Activated naive CD4-positive, alpha-beta T cell treated with anti-CD3 and anti-CD28 coated beads, Interleukin-2, amount 50 U/mL, for 16 hours (primary cell): ENCODE measurements around the gene GABBR2.
"Not testable (repeated sequence)": the region's sequence is repeated elsewhere in the genome, so short reads cannot be mapped to it uniquely, and the experiment has no call there.

Source experiments
- DNase-seq: peaks from one replicate; pipeline ENCODE4 v3.0.0-alpha.2; 2020

GABBR2 gene

DNA sequence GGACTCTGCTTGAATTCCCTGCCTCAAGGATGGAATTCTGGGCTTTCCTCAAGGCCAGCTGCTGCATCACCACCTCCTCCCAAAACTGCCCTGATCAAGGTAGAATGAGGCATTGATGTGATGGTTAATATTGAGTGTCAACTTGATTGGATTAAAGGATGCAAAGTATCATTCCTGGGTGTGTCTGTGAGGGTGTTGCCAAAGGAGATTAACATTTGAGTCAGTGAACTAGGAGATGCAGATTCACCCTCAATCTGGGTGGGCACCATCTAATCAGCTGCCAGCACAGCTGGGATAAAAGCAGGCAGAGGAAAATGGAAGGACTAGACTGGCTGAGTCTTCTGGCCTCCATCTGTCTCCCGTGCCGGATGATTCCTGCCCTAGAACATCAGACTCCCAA is 23.9 kb downstream of the GABBR2 start:
- not testable (repeated sequence) for DNase-seq

GRCh38 chr9:98678244-98678842 is 30.4 kb downstream of the GABBR2 start:
- no peak for DNase-seq

GRCh38 chr9:98673681-98674080 is 35.1 kb downstream of the GABBR2 start:
- DNase-seq = no peak

DNA sequence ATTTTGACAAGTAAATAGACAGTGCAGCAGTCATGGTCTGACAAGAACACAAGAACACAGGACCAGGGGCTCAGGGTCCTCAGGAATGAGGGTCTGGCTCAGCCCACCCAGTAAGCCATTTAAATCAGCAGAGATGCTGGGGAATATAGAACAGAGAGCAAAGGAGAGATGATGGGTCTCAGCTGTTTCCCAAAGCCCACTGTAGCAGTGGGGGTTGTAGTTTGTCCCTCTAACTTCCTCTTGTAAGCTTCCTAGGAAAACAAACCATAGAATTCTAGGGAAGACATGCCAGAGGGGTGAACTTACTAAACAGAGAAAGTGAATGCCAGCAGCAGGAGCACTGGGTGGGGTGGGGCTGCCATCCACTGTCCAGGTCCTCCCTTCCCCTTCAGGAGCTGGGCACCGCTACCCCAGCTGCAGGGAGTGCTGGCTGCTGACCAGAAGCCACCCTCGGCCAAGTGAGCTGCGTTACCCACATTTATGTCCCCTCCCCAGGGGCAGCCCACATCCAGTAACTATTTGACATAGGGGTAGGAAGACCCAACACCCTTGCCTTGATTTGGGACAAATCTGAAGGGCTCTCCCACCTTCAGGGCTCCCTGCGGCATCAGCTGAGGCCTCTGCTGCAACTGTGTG is 41.6 kb downstream of the GABBR2 start:
- DNase-seq = no peak

GRCh38 chr9:98665501-98665900 is 43.2 kb downstream of the GABBR2 start:
- DNase-seq = no peak

GRCh38 chr9:98660541-98660940 is 48.2 kb downstream of the GABBR2 start:
- no peak for DNase-seq

DNA sequence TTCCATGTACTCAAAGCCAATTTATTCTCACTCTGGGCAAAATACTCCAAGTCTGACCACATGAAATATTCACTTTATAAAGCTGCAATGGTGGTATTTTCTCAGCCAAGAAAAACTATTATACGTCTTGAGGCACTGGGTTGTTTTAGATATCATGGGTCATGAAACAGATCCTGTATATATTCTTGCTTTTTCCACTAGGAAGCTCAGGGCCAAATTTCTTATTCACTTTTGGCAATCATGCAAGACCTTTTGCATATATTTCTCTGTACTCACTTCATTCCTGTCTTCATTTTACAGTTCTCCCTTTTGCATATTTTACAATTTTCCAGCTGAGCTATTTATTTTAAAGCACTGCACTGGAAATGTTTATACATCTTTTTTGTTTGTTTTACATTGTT is 49.8 kb downstream of the GABBR2 start:
- DNase-seq = no peak

- no peak for DNase-seq
These were observed 50.8 kb downstream of the GABBR2 start for GRCh38 chr9:98657897-98658296.

- DNase-seq = no peak
These were observed 52.2 kb downstream of the GABBR2 start for GRCh38 chr9:98656511-98656910.

GRCh38 chr9:98655428-98655827 is 53.3 kb downstream of the GABBR2 start:
- DNase-seq = not testable (repeated sequence)

- no peak for DNase-seq
These were observed 54.5 kb downstream of the GABBR2 start for GRCh38 chr9:98654247-98654646.

- DNase-seq = no peak
These were observed 56.0 kb downstream of the GABBR2 start for GRCh38 chr9:98652741-98653140.

DNA sequence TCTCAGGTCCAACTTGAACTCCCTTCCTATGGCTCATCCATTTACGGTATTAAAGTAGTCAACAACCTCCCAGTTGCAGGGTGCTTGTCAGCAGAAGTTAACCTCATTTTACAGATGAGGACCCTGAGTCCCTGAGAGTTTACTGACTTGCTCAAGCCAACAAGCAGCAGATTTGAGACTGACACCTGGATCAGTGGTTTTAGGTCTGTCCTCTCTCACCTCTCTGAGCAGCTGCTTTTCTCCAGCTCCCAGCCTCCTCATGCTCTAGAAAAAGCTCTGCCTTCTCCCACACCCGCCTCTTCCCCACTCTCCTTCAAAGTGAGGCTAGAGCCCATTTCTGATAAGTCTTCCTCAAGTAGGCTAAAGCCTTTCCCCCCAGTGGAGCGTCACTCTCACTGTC is 56.4 kb downstream of the GABBR2 start:
- no peak for DNase-seq

- DNase-seq = no peak
These were observed 61.5 kb downstream of the GABBR2 start for GRCh38 chr9:98647236-98647635.

GRCh38 chr9:98644011-98644410 is 64.7 kb downstream of the GABBR2 start:
- no peak for DNase-seq

DNA sequence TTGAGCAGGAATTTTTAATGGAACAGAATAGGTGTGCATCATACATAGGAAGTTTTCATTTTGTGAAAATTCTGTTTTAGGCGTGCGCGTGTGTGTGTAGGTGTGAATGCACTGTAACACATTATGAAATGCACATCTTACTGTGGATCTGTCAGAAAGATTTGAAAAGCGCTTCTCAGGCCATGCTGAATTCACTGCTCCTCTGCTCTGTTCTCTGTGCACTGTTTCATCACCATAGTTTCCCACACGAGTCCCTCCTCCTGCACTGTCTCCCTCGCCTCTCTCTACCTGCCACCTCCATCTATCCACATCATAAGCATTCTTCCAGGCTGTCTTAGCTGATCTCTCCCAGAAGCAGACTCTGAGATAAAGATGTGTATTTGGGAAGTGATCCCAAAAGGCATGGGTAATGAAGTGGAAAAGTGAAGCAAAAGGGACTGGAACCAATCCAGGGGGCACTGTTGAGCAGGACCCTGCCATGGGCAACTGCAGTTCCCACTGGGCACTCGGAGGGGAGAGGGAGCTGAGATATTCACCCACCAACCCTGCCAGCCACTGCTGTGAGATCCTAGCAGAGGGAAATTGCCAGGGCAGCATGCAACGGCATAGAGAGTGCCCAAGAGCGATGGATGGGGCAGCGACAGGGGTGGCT is 65.9 kb downstream of the GABBR2 start:
- DNase-seq = no peak

DNA sequence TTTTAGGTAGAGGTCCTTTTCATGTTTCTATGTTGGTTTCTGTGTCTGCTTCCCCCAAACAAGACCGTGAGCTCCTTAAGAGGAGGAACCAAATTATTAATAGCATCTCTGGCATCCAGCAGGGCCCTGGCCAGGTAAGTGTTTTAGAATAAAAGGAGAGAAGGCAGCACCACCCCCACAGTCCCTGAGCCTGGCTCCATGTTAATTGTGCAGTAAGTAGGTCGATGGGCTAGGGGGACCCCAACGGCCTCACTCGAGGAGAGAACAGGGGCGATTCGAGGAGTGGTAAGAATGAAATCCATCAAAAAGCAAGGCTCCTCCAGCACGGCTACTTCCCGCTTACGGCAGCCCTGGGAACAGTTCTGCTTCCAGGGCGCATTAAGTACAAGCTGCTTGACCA is 67.0 kb downstream of the GABBR2 start:
- DNase-seq = no peak

- no peak for DNase-seq
These were observed 68.3 kb downstream of the GABBR2 start for GRCh38 chr9:98640394-98640793.

DNA sequence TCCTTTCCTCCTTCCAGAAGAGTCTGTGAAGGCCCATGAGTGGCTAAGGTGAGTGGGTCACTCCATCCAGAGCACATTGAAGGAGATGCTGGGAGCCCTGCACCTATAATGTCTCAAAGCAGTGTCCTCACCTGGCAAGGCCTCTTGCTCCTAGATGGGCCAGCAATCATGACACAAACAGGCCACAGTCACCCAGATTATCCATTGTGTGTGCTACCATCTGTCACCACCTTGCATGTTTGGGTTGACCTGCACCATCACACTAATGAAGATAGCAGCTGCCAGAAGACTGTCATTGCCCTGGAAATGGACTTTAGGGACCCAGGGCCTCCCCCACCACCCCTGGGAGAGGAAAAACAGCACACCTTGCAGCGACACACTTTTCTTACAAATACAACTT is 69.6 kb downstream of the GABBR2 start:
- no peak for DNase-seq

GRCh38 chr9:98637381-98637780 is 71.4 kb downstream of the GABBR2 start:
- DNase-seq = no peak

DNA sequence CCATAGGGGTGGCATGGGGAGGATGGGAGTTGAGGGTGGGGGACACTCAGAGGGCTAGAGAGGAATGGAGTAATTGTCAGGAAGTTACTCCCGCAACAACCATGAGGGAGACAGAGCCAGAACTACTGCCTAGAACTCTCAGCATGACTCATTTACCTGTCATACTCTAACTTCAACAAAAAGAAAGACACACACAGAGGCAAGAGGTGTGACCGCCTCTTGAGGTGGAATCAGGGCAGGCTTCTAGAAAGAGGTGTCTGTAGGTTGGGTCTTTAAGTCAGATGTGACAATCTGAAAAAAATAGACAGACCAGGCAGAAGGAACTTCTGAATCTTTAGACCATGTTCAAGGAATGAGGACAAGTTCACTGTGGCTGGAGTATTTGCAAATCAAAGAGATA is 73.4 kb downstream of the GABBR2 start:
- DNase-seq = no peak

GRCh38 chr9:98634685-98635336 is 73.9 kb downstream of the GABBR2 start:
- no peak for DNase-seq

- DNase-seq = no peak
These were observed 75.9 kb downstream of the GABBR2 start for GRCh38 chr9:98632839-98633238.

DNA sequence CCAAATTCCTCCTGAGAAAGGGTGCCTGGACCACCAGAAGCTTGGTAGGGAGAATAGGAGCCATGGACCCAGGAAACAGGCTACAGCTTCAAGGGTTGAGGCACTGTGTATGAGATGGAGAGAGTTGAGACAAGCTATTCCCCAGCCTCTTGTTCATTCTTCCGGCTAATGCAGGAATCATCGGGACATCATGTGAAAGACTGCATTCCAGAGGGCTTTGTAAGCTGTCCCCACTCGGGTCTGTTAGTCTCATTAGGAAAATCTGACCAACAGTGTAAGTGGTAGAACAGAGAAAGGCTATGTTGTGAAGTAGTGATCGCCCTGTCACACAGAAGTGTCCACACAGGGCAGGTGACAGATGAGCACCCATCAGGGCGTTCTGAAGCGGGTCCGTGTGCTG is 81.4 kb downstream of the GABBR2 start:
- DNase-seq = no peak
